AG04450 (cell line): Measurements from ENCODE around the gene ARG2. TPM values are rescaled to one million over a fixed set of nuclear protein-coding genes. Genes with fewer than 3 reads are reported as not detected.
A peak's percentile ranks its signal among the peaks of the same experiment; 100 is the strongest.
"Not testable (repeated sequence)": the region's sequence is repeated elsewhere in the genome, so short reads cannot be mapped to it uniquely, and the experiment has no call there.

Source experiments
- CTCF ChIA-PET: fragments of 300-600, 350-600 bp; formaldehyde crosslinking; extraction: SDS; loops from one replicate; lab custom pipeline; 2022; ENCODE audit warnings: antibody characterized with exemption, inconsistent platforms; lab: Charles Lee
- POLR2A ChIA-PET: fragments of 350-600 bp; formaldehyde crosslinking; extraction: SDS; loops from one replicate; lab custom pipeline; 2021; ENCODE audit warnings: antibody characterized with exemption, inconsistent platforms; lab: Yijun Ruan, JAX
- DNase-seq: peaks from one replicate; pipeline ENCODE4 v3.0.0-alpha.2; 2011; ENCODE audit warnings: low read depth, low spot score
- H3K27ac ChIP-seq: one replicate; pipeline ENCODE4 v1.5.1; 2012; ENCODE audit warnings: low read depth, low read length, control low read depth
- H3K27me3 ChIP-seq: one replicate; pipeline ENCODE4 v1.6.0; 2012; ENCODE audit warnings: low read length; ENCODE audit not compliant: control insufficient read depth, insufficient read depth
- H3K4me3 ChIP-seq: 2 replicates; pipeline ENCODE4 v1.5.1; 2011; ENCODE audit warnings: mild to moderate bottlenecking, low read depth, low read length, control low read depth
- H3K9me3 ChIP-seq: 2 replicates; pipeline ENCODE4 v1.5.1; 2012; ENCODE audit warnings: low read length; ENCODE audit not compliant: control insufficient read depth, insufficient read depth
- CTCF ChIP-seq: IDR thresholded peaks from 2 replicates; pipeline ENCODE4 v1.5.1; 2011; ENCODE audit warnings: low read depth, low read length, control low read depth, inconsistent platforms
- polyA plus RNA-seq: library from polyadenylated mRNA; depleted of rRNA; stranded (reverse); fragments of >200 nt; gene quantifications from 2 replicates; pipeline ENCODE4 v1.2.3, GENCODE V29; 2011

Gene ARG2
- polyA plus RNA-seq, 1 experiment: 2.6 TPM

GRCh38 chr14:67620217-67620785 is 581 bp downstream of the ARG2 start:
- TF ChIP-seq CTCF: no peak
- ChIA-PET POLR2A (interaction anchor here (1.0 to 2.5 kb wide), 2 partner anchors 20 to 75 kb away, joined by 3 to 8 read pairs; partner anchors contain the start of genes PIGH and RDH11), CTCF (interaction anchor here (1.0 to 4.7 kb wide), 6 partner anchors 20 to 85 kb away, joined by 3 to 162 read pairs (median 4); partner anchors contain the start of genes PIGH and RDH12)
- H3K27ac ChIP-seq: no peak overlapping the region
- no peak for DNase-seq
- H3K9me3 ChIP-seq: no peaks in the 10 kb centered on the region; the same call in 1 of the 2 replicates
- H3K4me3 ChIP-seq: peak overlapping the region; percentile 67
- H3K27me3 ChIP-seq: no peaks in the 10 kb centered on the region

GRCh38 chr14:67622675-67623074 is 3.0 kb downstream of the ARG2 start:
- peak overlapping the region; percentile 42 for H3K27ac ChIP-seq
- ChIA-PET POLR2A (no interaction called here), CTCF (interaction anchor here (0.6 to 1.7 kb wide), 7 partner anchors 10 to 195 kb away, joined by 3 to 19 read pairs (median 4); partner anchors contain the start of gene PIGH)
- no peaks in the 10 kb centered on the region; the same call in 1 of the 2 replicates for H3K9me3 ChIP-seq
- no peak for TF ChIP-seq CTCF
- H3K4me3 ChIP-seq: no peak overlapping the region
- H3K27me3 ChIP-seq: no peaks in the 10 kb centered on the region
- no peak for DNase-seq

- TF ChIP-seq CTCF: no peak
- Histone ChIP-seq H3K9me3 (no peaks in the 10 kb centered on the region; the same call in 1 of the 2 replicates), H3K27me3 (no peaks in the 10 kb centered on the region), H3K27ac (no peak overlapping the region), H3K4me3 (no peak overlapping the region)
- DNase-seq: no peak
- ChIA-PET POLR2A (no interaction called here), CTCF (interaction anchor here (0.8 to 1.7 kb wide), 6 partner anchors 23 to 196 kb away, joined by 3 to 19 read pairs (median 4); partner anchors contain the start of gene PIGH)
These were observed 3.4 kb downstream of the ARG2 start for GRCh38 chr14:67623114-67623513.

GRCh38 chr14:67626131-67626530 is 6.4 kb downstream of the ARG2 start:
- H3K9me3 ChIP-seq, DNase-seq, H3K27ac ChIP-seq, H3K4me3 ChIP-seq, POLR2A ChIA-PET, H3K27me3 ChIP-seq: not testable (repeated sequence)
- CTCF ChIA-PET: interaction anchor here (0.8 kb wide), 1 partner anchor 40 kb away, joined by 3 read pairs; no protein-coding TSS in a partner anchor

GRCh38 chr14:67627519-67627918 is 7.8 kb downstream of the ARG2 start:
- Histone ChIP-seq H3K27me3 (no peaks in the 10 kb centered on the region), H3K27ac (no peak overlapping the region), H3K4me3 (no peak overlapping the region), H3K9me3 (no peaks in the 10 kb centered on the region)
- ChIA-PET CTCF (interaction anchor here (0.9 kb wide), 1 partner anchor 27 kb away, joined by 3 read pairs; the partner anchor contains the start of gene PIGH), POLR2A (no interaction called here)
- no peak for DNase-seq
- TF ChIP-seq CTCF: no peak
